KMS-11 (cell line): ENCODE data around the gene LILRA1.
"Not testable (repeated sequence)": the region's sequence is repeated elsewhere in the genome, so short reads cannot be mapped to it uniquely, and the experiment has no call there.

Experiments used
- H2AFZ ChIP-seq: fragments of 200-600 bp; sonication (generic); 2 replicates; pipeline ENCODE4 v1.6.1; 2016; ENCODE audit warnings: antibody characterized with exemption, mixed run types, low read depth
- H3K27ac ChIP-seq: fragments of 200-600 bp; sonication (generic); 2 replicates; pipeline ENCODE4 v1.6.1; 2016; ENCODE audit warnings: mild to moderate bottlenecking, mixed run types
- H3K27me3 ChIP-seq: fragments of 200-600 bp; sonication (generic); 2 replicates; pipeline ENCODE4 v1.6.1; 2017; ENCODE audit warnings: mild to moderate bottlenecking, low read depth, mixed run types, moderate library complexity; ENCODE audit not compliant: insufficient read depth
- H3K36me3 ChIP-seq: fragments of 200-600 bp; sonication (generic); 2 replicates; pipeline ENCODE4 v1.6.1; 2017; ENCODE audit warnings: mild to moderate bottlenecking, mixed run types; ENCODE audit not compliant: insufficient read depth
- H3K4me1 ChIP-seq: fragments of 200-600 bp; sonication (generic); 2 replicates; pipeline ENCODE4 v1.6.1; 2016; ENCODE audit warnings: mild to moderate bottlenecking, low read depth, mixed run types; ENCODE audit not compliant: poor library complexity, severe bottlenecking
- H3K4me2 ChIP-seq: fragments of 200-600 bp; sonication (generic); 2 replicates; pipeline ENCODE4 v1.7.0; 2016; ENCODE audit warnings: mild to moderate bottlenecking, mixed run types
- H3K4me3 ChIP-seq: fragments of 200-600 bp; sonication (generic); IDR thresholded peaks from 2 replicates; pipeline ENCODE4 v1.6.1; 2017; ENCODE audit warnings: low read depth, low read length, mixed read lengths; ENCODE audit not compliant: insufficient read depth
- H3K79me2 ChIP-seq: fragments of 200-600 bp; sonication (generic); 2 replicates; pipeline ENCODE4 v1.6.1; 2016; ENCODE audit warnings: low read depth, mixed run types; ENCODE audit not compliant: insufficient read depth
- H3K9ac ChIP-seq: fragments of 200-600 bp; sonication (generic); 2 replicates; pipeline ENCODE4 v1.6.1; 2016; ENCODE audit warnings: mild to moderate bottlenecking, mixed run types
- H4K20me1 ChIP-seq: fragments of 200-600 bp; sonication (generic); 2 replicates; pipeline ENCODE4 v1.6.1; 2016; ENCODE audit warnings: mild to moderate bottlenecking, mixed run types; ENCODE audit not compliant: insufficient read depth
- CTCF ChIP-seq: fragments of 200-600 bp; sonication (generic); conservative IDR thresholded peaks from 2 replicates; pipeline ENCODE4 v1.6.1; 2017; ENCODE audit warnings: low read depth, mild to moderate bottlenecking, antibody characterized with exemption, low read length, moderate library complexity, mixed read lengths

Gene LILRA1

GRCh38 chr19:54633401-54633800 lies 40.0 kb downstream of the LILRA1 start:
- Histone ChIP-seq H3K4me3 (no peak overlapping the region), H3K79me2 (no peaks in the 10 kb centered on the region), H3K9ac (no peak overlapping the region), H4K20me1 (no peaks in the 10 kb centered on the region), H3K4me2 (no peak overlapping the region), H3K27ac (no peak overlapping the region), H3K27me3 (no peaks in the 10 kb centered on the region; the same call in 1 of the 2 replicates), H3K36me3 (no peaks in the 10 kb centered on the region), H2AFZ (no peak overlapping the region), H3K4me1 (no peaks in the 10 kb centered on the region)
- no peak for TF ChIP-seq CTCF

GRCh38 chr19:54636081-54636480 lies 42.6 kb downstream of the LILRA1 start:
- not testable (repeated sequence) for H3K79me2 ChIP-seq, H2AFZ ChIP-seq

GRCh38 chr19:54638683-54639082 lies 45.3 kb downstream of the LILRA1 start:
- no peak for TF ChIP-seq CTCF
- Histone ChIP-seq H3K79me2 (no peaks in the 10 kb centered on the region), H2AFZ (no peak overlapping the region), H3K9ac (no peak overlapping the region), H3K27me3 (peaks cover 11% of the 10 kb centered on the region), H4K20me1 (no peaks in the 10 kb centered on the region), H3K4me2 (no peak overlapping the region), H3K4me1 (no peaks in the 10 kb centered on the region), H3K4me3 (no peak overlapping the region), H3K27ac (no peak overlapping the region), H3K36me3 (no peaks in the 10 kb centered on the region)

More at GRCh38 chr19:54636081-54636480, 42.6 kb downstream of the LILRA1 start:
- H3K4me1 ChIP-seq, H3K4me2 ChIP-seq, H3K27me3 ChIP-seq, H3K36me3 ChIP-seq, H4K20me1 ChIP-seq, H3K4me3 ChIP-seq, H3K27ac ChIP-seq, H3K9ac ChIP-seq: not testable (repeated sequence)

- not testable (repeated sequence) for H3K79me2 ChIP-seq, H3K36me3 ChIP-seq, H3K27ac ChIP-seq, H2AFZ ChIP-seq, H3K4me3 ChIP-seq, H3K9ac ChIP-seq, H3K4me2 ChIP-seq, H4K20me1 ChIP-seq, H3K4me1 ChIP-seq
- H3K27me3 ChIP-seq, result peaks cover 20% of the 10 kb centered on the region
Observed at GRCh38 chr19:54642953-54643352, 49.5 kb downstream of the LILRA1 start.

GRCh38 chr19:54643583-54643982 lies 50.2 kb downstream of the LILRA1 start:
- not testable (repeated sequence) for H3K4me1 ChIP-seq, H3K4me3 ChIP-seq, H4K20me1 ChIP-seq, H3K27ac ChIP-seq, H3K4me2 ChIP-seq, H3K36me3 ChIP-seq, H3K79me2 ChIP-seq, H3K9ac ChIP-seq, H2AFZ ChIP-seq
- peaks cover 20% of the 10 kb centered on the region for H3K27me3 ChIP-seq

GRCh38 chr19:54644056-54644455 lies 50.6 kb downstream of the LILRA1 start:
- H3K4me3 ChIP-seq, result no peak overlapping the region
- no peak overlapping the region for H3K27ac ChIP-seq
- H3K9ac ChIP-seq, result no peak overlapping the region
- no peaks in the 10 kb centered on the region for H3K4me1 ChIP-seq
- H3K27me3 ChIP-seq, result peaks cover 21% of the 10 kb centered on the region
- no peak overlapping the region for H3K4me2 ChIP-seq
- no peak overlapping the region for H2AFZ ChIP-seq
- no peaks in the 10 kb centered on the region for H3K79me2 ChIP-seq
- H4K20me1 ChIP-seq, result no peaks in the 10 kb centered on the region
- no peaks in the 10 kb centered on the region for H3K36me3 ChIP-seq
- TF ChIP-seq CTCF, result no peak
